ENCODE results near the gene BMP6. TPM values are rescaled to one million over a fixed set of nuclear protein-coding genes. Genes with fewer than 3 reads are reported as not detected.

BMP6 gene
- total and polyA plus RNA-seq, 2 donors: 0.19 to 0.82 TPM

- DNase-seq (ENCODE audit: low read depth in 6 of 9, low spot score in 9 of 9): peak in 1 of 9 donors; percentile 16
- Histone ChIP-seq H3K27ac (ENCODE audit: low read depth in 1 of 2, low read length in 1 of 2) (no peak overlapping the region), H3K36me3 (ENCODE audit: control insufficient read depth in 2 of 2, insufficient read depth in 2 of 2, low read length in 1 of 2) (no peaks in the 10 kb centered on the region), H3K4me1 (ENCODE audit: control insufficient read depth in 2 of 2, insufficient read depth in 2 of 2, low read length in 2 of 2) (peaks cover 0 to 26% of the 10 kb centered on the region in 2 donors), H3K9me3 (ENCODE audit: control insufficient read depth in 2 of 2, insufficient read depth in 1 of 2, low read length in 1 of 2) (peaks cover 0 to 5% of the 10 kb centered on the region in 2 donors), H3K27me3 (ENCODE audit: control insufficient read depth in 2 of 2, insufficient read depth in 1 of 2, low read length in 1 of 2) (peaks cover 67 to 86% of the 10 kb centered on the region in 2 donors), H3K4me3 (ENCODE audit: low read length in 2 of 2) (peak overlapping the region; percentile 27 to 48)
- 1% methylated on average over 73 of the region's 73 CpGs for WGBS
Observed at GRCh38 chr6:7726416-7727085, 652 bp downstream of the BMP6 start.

DNA sequence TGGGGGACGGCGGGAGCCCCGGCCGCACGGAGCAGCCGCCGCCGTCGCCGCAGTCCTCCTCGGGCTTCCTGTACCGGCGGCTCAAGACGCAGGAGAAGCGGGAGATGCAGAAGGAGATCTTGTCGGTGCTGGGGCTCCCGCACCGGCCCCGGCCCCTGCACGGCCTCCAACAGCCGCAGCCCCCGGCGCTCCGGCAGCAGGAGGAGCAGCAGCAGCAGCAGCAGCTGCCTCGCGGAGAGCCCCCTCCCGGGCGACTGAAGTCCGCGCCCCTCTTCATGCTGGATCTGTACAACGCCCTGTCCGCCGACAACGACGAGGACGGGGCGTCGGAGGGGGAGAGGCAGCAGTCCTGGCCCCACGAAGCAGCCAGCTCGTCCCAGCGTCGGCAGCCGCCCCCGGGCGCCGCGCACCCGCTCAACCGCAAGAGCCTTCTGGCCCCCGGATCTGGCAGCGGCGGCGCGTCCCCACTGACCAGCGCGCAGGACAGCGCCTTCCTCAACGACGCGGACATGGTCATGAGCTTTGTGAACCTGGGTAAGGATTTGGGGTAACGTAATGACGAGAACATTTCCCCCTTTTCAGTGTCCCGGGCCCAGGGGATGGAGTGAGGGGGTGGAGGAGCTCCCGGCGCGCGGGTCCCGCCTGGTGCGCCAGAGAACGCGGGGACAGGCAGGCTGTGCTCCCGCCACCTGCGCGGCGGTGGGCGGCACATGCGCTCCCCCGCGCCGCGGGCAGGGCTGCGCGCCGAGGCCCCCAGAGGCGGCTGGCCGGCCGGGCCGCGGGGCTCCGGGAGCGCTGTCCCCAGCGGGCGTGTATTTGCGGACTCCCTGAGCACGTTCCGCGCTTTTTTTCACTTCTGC lies 1.4 kb downstream of the BMP6 start:
- Histone ChIP-seq H3K4me1 (ENCODE audit: control insufficient read depth in 2 of 2, insufficient read depth in 2 of 2, low read length in 2 of 2) (peaks cover 0 to 26% of the 10 kb centered on the region in 2 donors), H3K36me3 (ENCODE audit: control insufficient read depth in 2 of 2, insufficient read depth in 2 of 2, low read length in 1 of 2) (no peaks in the 10 kb centered on the region), H3K9me3 (ENCODE audit: control insufficient read depth in 2 of 2, insufficient read depth in 1 of 2, low read length in 1 of 2) (peaks cover 0 to 5% of the 10 kb centered on the region in 2 donors), H3K27me3 (ENCODE audit: control insufficient read depth in 2 of 2, insufficient read depth in 1 of 2, low read length in 1 of 2) (peaks cover 67 to 89% of the 10 kb centered on the region in 2 donors), H3K27ac (ENCODE audit: low read depth in 1 of 2, low read length in 1 of 2) (no peak overlapping the region), H3K4me3 (ENCODE audit: low read length in 2 of 2) (peak overlapping the region in 1 of 2 donors; percentile 48)
- DNase-seq (ENCODE audit: low read depth in 6 of 9, low spot score in 9 of 9): peak in 2 of 9 donors; percentile 8 to 10
- under 1% methylated on average over 97 of the region's 97 CpGs for WGBS

DNA sequence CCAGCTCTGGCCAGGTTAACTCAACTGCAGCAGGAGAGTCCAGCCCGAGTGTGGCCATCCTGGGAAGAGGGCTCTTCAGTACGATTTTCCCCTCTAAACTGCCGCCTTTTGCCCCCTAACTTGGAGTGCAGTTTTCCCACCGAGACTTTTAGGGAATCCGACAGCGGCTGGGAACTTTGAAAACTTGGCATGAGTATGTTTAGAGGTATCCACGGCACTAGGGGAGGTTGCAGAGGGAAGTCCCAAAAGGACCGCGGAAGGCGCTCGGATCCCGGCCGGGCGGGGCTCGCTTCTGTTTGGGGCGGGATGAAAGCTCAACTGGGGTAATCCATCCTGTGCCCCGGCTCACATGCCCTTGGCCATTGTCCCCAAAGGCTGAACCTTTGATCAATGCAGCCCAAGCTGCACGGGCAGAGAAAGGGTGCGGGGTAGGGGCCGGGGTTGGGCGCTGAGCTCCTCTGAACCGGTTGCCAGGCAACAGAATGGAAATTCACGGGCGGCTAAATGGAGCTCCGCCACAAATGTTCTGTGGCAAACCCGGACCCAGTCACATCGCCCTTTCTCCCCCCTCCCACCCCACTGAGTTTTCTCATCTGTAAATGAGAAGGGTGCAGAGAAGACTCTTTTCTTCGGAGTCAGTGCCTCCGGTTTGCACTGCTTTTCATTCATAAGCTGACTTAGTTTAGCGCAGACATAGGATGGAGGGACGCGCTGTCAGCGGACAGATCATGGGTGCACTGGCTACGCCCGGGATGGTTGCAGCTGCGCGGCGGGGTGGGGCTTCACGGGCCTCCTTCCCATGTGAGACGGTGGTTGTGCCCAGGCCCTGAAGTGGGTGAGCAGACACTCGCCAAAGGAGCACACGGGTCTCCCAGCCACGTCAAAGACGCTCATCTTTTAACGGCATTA lies 2.3 kb downstream of the BMP6 start:
- peak in 2 of 9 donors; percentile 14 to 27 for DNase-seq (ENCODE audit: low read depth in 6 of 9, low spot score in 9 of 9)
- H3K4me1 ChIP-seq (ENCODE audit: control insufficient read depth in 2 of 2, insufficient read depth in 2 of 2, low read length in 2 of 2): peaks cover 0 to 26% of the 10 kb centered on the region in 2 donors
- WGBS: 4% methylated on average over 45 of the region's 45 CpGs
- peaks cover 67 to 84% of the 10 kb centered on the region in 2 donors for H3K27me3 ChIP-seq (ENCODE audit: control insufficient read depth in 2 of 2, insufficient read depth in 1 of 2, low read length in 1 of 2)
- no peak overlapping the region for H3K27ac ChIP-seq (ENCODE audit: low read depth in 1 of 2, low read length in 1 of 2)
- no peaks in the 10 kb centered on the region for H3K36me3 ChIP-seq (ENCODE audit: control insufficient read depth in 2 of 2, insufficient read depth in 2 of 2, low read length in 1 of 2)
- H3K9me3 ChIP-seq (ENCODE audit: control insufficient read depth in 2 of 2, insufficient read depth in 1 of 2, low read length in 1 of 2): peaks cover 0 to 5% of the 10 kb centered on the region in 2 donors
- no peak overlapping the region for H3K4me3 ChIP-seq (ENCODE audit: low read length in 2 of 2)

DNA sequence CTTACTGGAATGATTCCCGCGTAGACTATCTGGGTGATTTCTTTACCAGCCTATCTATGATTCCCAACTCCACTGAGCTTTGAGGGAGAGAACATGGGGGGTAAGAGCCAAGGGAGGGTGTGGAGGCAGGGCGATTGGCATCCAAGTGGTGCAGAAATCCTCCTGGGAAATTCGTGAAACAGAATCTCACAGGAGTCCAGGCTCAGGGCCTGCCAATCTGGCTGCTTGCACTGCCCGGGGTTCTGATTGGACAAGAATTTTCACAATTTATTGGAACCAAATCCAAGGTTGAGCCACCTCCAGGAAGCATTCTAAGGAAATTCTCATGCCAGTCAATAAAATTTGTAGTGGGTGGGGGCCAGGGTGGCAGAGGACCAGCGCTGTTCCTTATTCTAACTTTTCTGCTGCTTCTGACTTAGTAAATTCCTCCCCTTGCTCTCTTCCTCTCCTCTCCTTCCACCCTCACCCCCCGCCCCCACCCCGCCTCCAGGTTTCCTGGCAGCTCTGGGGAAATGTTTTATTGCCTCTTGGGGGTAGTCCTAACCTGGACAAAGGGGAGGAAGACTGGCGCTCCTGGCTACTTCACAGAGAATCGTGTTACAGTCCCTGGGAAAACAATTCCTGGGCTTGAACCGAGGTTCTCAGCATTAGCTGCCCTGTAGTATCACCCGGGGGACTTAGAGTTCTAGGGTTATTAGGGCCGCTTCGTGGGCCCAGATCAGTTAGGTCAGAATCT lies 3.1 kb downstream of the BMP6 start:
- Histone ChIP-seq H3K27me3 (ENCODE audit: control insufficient read depth in 2 of 2, insufficient read depth in 1 of 2, low read length in 1 of 2) (peaks cover 64 to 81% of the 10 kb centered on the region in 2 donors), H3K9me3 (ENCODE audit: control insufficient read depth in 2 of 2, insufficient read depth in 1 of 2, low read length in 1 of 2) (peaks cover 0 to 5% of the 10 kb centered on the region in 2 donors), H3K4me3 (ENCODE audit: low read length in 2 of 2) (no peak overlapping the region), H3K27ac (ENCODE audit: low read depth in 1 of 2, low read length in 1 of 2) (no peak overlapping the region), H3K4me1 (ENCODE audit: control insufficient read depth in 2 of 2, insufficient read depth in 2 of 2, low read length in 2 of 2) (peaks cover 0 to 26% of the 10 kb centered on the region in 2 donors), H3K36me3 (ENCODE audit: control insufficient read depth in 2 of 2, insufficient read depth in 2 of 2, low read length in 1 of 2) (no peaks in the 10 kb centered on the region)
- 58% methylated on average over 14 of the region's 14 CpGs for WGBS
- DNase-seq (ENCODE audit: low read depth in 6 of 9, low spot score in 9 of 9): no peak

DNA sequence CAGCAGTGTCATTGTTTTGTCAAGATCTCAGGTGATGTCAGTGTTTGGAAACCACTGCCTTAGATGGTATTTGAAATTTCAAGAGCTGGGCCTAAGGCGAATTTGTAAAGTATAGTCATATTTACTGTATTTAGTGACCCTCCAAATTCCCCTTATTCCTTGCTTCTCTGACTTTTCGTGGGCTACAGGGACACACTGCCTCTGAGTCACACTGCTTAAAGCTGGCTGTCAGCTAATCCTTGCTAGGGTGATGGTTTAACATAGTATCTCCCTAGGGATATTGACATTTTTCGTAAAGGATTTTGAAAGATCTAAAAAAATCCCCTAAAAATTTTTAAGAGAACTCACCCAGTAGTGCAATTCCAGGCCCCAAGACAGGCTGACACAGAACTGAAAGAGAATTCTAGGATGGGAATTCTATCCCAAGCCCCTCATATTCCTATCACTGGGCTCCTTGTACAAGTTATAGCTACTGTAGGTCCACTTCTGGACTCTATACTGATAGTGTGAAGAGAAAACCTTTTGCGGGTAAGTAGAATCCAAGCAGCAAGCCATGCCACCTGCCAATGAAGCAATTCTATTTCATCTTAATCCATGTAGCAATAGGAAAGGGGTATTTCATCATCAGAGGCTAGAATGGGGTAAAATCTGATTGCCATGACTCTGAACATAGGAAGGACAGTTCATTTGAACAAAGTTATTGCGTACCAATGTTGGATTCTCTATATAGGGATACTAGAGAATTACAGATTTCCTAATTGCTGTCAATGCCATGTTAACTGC lies 4.3 kb downstream of the BMP6 start:
- peaks cover 0 to 26% of the 10 kb centered on the region in 2 donors for H3K4me1 ChIP-seq (ENCODE audit: control insufficient read depth in 2 of 2, insufficient read depth in 2 of 2, low read length in 2 of 2)
- DNase-seq (ENCODE audit: low read depth in 6 of 9, low spot score in 9 of 9): no peak
- no peaks in the 10 kb centered on the region for H3K36me3 ChIP-seq (ENCODE audit: control insufficient read depth in 2 of 2, insufficient read depth in 2 of 2, low read length in 1 of 2)
- peaks cover 55 to 75% of the 10 kb centered on the region in 2 donors for H3K27me3 ChIP-seq (ENCODE audit: control insufficient read depth in 2 of 2, insufficient read depth in 1 of 2, low read length in 1 of 2)
- WGBS: 94% methylated on average over 5 of the region's 5 CpGs
- H3K4me3 ChIP-seq (ENCODE audit: low read length in 2 of 2): no peak overlapping the region
- H3K27ac ChIP-seq (ENCODE audit: low read depth in 1 of 2, low read length in 1 of 2): no peak overlapping the region
- peaks cover 0 to 5% of the 10 kb centered on the region in 2 donors for H3K9me3 ChIP-seq (ENCODE audit: control insufficient read depth in 2 of 2, insufficient read depth in 1 of 2, low read length in 1 of 2)

DNA sequence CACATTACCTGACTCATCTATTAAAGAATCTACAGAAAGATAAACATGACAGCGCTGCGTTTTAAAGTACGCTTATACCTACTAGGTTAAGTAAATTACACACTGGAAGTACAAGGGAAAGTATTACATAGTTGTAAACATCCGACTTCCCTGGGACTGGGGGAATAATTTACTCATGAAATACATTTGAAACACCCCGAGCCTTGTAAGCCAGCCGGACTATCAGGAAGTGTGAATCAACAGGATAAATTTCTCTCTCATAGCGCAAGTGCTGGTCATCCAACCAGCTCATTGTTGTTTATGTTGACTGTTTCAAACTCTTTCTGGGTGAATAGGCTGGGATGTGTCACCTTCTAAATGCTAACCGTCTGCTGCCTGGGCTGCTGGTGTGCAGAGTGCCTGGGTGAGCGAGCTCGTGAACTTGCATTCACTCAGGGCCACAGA lies 4.9 kb downstream of the BMP6 start:
- H3K27ac ChIP-seq (ENCODE audit: low read depth in 1 of 2, low read length in 1 of 2): no peak overlapping the region
- no peak for DNase-seq (ENCODE audit: low read depth in 6 of 9, low spot score in 9 of 9)
- no peaks in the 10 kb centered on the region for H3K36me3 ChIP-seq (ENCODE audit: control insufficient read depth in 2 of 2, insufficient read depth in 2 of 2, low read length in 1 of 2)
- H3K9me3 ChIP-seq (ENCODE audit: control insufficient read depth in 2 of 2, insufficient read depth in 1 of 2, low read length in 1 of 2): peaks cover 0 to 5% of the 10 kb centered on the region in 2 donors
- WGBS: 88% methylated on average over 10 of the region's 10 CpGs
- H3K4me3 ChIP-seq (ENCODE audit: low read length in 2 of 2): no peak overlapping the region
- peaks cover 49 to 69% of the 10 kb centered on the region in 2 donors for H3K27me3 ChIP-seq (ENCODE audit: control insufficient read depth in 2 of 2, insufficient read depth in 1 of 2, low read length in 1 of 2)
- H3K4me1 ChIP-seq (ENCODE audit: control insufficient read depth in 2 of 2, insufficient read depth in 2 of 2, low read length in 2 of 2): peaks cover 0 to 22% of the 10 kb centered on the region in 2 donors

DNA sequence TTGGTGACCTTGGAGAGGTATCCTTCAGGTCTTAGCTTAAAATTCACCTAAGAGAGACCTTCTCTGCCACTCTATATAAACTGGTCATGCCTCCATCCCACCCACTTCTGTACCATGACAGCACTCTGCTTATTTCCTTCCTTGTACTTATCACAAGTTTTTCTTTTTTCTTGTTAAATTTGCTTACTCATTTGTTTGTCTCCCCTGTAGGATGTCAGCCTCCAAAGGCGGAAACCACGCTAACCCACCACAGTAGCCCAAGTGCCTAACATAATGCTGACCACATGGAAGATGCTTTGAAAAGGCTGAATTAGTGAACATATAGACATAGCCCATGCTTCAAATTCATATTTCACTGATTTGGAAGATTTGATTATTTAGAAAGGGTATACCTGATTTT lies 5.4 kb downstream of the BMP6 start:
- DNase-seq (ENCODE audit: low read depth in 6 of 9, low spot score in 9 of 9): no peak
- Histone ChIP-seq H3K9me3 (ENCODE audit: control insufficient read depth in 2 of 2, insufficient read depth in 1 of 2, low read length in 1 of 2) (peaks cover 0 to 5% of the 10 kb centered on the region in 2 donors), H3K27me3 (ENCODE audit: control insufficient read depth in 2 of 2, insufficient read depth in 1 of 2, low read length in 1 of 2) (peaks cover 44 to 64% of the 10 kb centered on the region in 2 donors), H3K27ac (ENCODE audit: low read depth in 1 of 2, low read length in 1 of 2) (no peak overlapping the region), H3K4me1 (ENCODE audit: control insufficient read depth in 2 of 2, insufficient read depth in 2 of 2, low read length in 2 of 2) (peaks cover 0 to 18% of the 10 kb centered on the region in 2 donors), H3K36me3 (ENCODE audit: control insufficient read depth in 2 of 2, insufficient read depth in 2 of 2, low read length in 1 of 2) (no peaks in the 10 kb centered on the region), H3K4me3 (ENCODE audit: low read length in 2 of 2) (no peak overlapping the region)
- WGBS: 20% methylated on average over 2 of the region's 2 CpGs
